Sigmoid colon (tissue), 7 donors: Measurements from ENCODE around the gene SUPT3H. TPM values are rescaled to one million over a fixed set of nuclear protein-coding genes. Genes with fewer than 3 reads are reported as not detected.

Experiments used
- DNase-seq: peaks from one replicate; pipeline ENCODE4 v3.0.0-alpha.2; 2019
- H3K27ac ChIP-seq, 4 donors: fragments of 200-600 bp; sonication (generic); one replicate each; pipeline ENCODE4 v1.5.1; 2016 to 2019; ENCODE audit warnings: mild to moderate bottlenecking in 1 of 4
- H3K27me3 ChIP-seq, 3 donors: fragments of 200-600 bp; sonication (generic); one replicate each; pipeline ENCODE4 v1.5.1; 2019; ENCODE audit warnings: mild to moderate bottlenecking in 1 of 3
- H3K36me3 ChIP-seq, 4 donors: fragments of 200-600 bp; sonication (generic); one replicate each; pipeline ENCODE4 v1.5.1; 2016 to 2019
- H3K4me1 ChIP-seq, 4 donors: fragments of 200-600 bp; sonication (generic); one replicate each; pipeline ENCODE4 v1.5.1; 2017 to 2019
- H3K4me3 ChIP-seq, 4 donors: fragments of 200-600 bp; sonication (generic); one replicate each; pipeline ENCODE4 v1.5.1; 2017 to 2019; ENCODE audit warnings: mild to moderate bottlenecking in 2 of 4, moderate library complexity in 1 of 4
- H3K9me3 ChIP-seq, 4 donors: fragments of 200-600 bp in 3 of 4; sonication (generic) in 3 of 4; one replicate each; pipeline versions ENCODE4 v1.5.1 to v1.6.1; 2013 to 2019
- EP300 ChIP-seq, 4 donors: sonication (generic); formaldehyde crosslinking; IDR thresholded peaks; one replicate each; pipeline ENCODE4 v1.6.1; 2017; ENCODE audit warnings: antibody characterized with exemption in 4 of 4
- POLR2A ChIP-seq, 2 donors: fragments of 450-650 bp; IDR thresholded peaks; one replicate each; pipeline ENCODE4 v1.6.1; 2016; ENCODE audit warnings: antibody characterized with exemption in 2 of 2, mild to moderate bottlenecking in 2 of 2, moderate library complexity in 2 of 2
- POLR2AphosphoS5 ChIP-seq, 4 donors: sonication (generic); formaldehyde crosslinking; IDR thresholded peaks; one replicate each; pipeline ENCODE4 v1.6.1; 2017; ENCODE audit warnings: antibody characterized with exemption in 4 of 4
- WGBS, 2 donors: extraction: QIAGEN DNeasy Blood & Tissue Kit; methylation state at CpG; one replicate each; pipeline ENCODE4 v1.1.7; 2013; 5-methylcytosine and 5-hydroxymethylcytosine counted together
- intact Hi-C: fragments of 100-400 bp; cut with DNase I; formaldehyde crosslinking; loops from one replicate; pipeline ENCODE4 v1.15.1; 2023
- polyA plus RNA-seq, 3 donors: library from polyadenylated mRNA; stranded (reverse); fragments of 200-250 nt; gene quantifications; one replicate each; pipeline ENCODE4 v1.2.3, GENCODE V29; 2013
- total RNA-seq, 4 donors: library from RNA; depleted of rRNA; stranded (reverse); fragments of >200 nt; gene quantifications; one replicate each; pipeline ENCODE4 v1.1.0, GENCODE V29; 2016
- TF ChIP-seq, protein P1 (sequence below), 4 experiments: fragments of 450-650 bp in 3 of 4; fragments of 200-600 bp in 1 of 4; IDR thresholded peaks; one replicate each; pipeline ENCODE4 v1.5.1; 2016 to 2019; ENCODE audit warnings: antibody characterized with exemption in 4 of 4, mild to moderate bottlenecking in 3 of 4, moderate library complexity in 2 of 4
- donor health status: healthy with polysubstance abuse.
- donor health status: Bipolar disorder and iron deficiency.
- donor health status: healthy.

The SUPT3H gene
- total and polyA plus RNA-seq, 7 donors = 1.6 to 18.2 (median 10.6) TPM

DNA sequence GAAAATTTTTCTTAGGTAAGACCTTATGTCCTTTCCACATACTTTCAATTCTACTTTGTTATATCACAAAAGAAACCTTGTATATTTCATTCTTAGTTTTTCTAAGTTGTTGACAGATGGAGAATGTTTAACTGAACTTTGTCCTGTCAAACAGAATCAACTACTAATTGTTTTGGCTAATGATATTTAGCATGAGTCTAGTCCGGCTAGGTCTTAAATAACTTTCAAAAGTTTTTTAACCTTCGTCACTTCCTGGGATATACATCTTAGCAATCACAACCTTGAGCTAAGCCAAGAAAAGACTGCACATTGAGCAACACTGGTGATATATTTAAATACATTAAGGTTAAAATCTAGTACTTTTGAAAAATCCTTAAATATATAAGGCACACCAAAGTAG is 112.5 kb downstream of the SUPT3H start:
- intact Hi-C loops = no loop called here
- Histone ChIP-seq H3K4me3 (no peak overlapping the region), H3K36me3 (no peaks in the 10 kb centered on the region), H3K4me1 (no peaks in the 10 kb centered on the region), H3K27ac (no peak overlapping the region), H3K27me3 (no peaks in the 10 kb centered on the region), H3K9me3 (no peaks in the 10 kb centered on the region)
- DNase-seq = no peak
- TF ChIP-seq, protein P1, sequence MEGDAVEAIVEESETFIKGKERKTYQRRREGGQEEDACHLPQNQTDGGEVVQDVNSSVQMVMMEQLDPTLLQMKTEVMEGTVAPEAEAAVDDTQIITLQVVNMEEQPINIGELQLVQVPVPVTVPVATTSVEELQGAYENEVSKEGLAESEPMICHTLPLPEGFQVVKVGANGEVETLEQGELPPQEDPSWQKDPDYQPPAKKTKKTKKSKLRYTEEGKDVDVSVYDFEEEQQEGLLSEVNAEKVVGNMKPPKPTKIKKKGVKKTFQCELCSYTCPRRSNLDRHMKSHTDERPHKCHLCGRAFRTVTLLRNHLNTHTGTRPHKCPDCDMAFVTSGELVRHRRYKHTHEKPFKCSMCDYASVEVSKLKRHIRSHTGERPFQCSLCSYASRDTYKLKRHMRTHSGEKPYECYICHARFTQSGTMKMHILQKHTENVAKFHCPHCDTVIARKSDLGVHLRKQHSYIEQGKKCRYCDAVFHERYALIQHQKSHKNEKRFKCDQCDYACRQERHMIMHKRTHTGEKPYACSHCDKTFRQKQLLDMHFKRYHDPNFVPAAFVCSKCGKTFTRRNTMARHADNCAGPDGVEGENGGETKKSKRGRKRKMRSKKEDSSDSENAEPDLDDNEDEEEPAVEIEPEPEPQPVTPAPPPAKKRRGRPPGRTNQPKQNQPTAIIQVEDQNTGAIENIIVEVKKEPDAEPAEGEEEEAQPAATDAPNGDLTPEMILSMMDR (IDR thresholded peaks at IDR 0.05) = no peak
- no peak for TF ChIP-seq EP300 (IDR thresholded peaks at IDR 0.05)
- TF ChIP-seq POLR2A (IDR thresholded peaks at IDR 0.05) = no peak
- no peak for TF ChIP-seq POLR2AphosphoS5 (IDR thresholded peaks at IDR 0.05)
- WGBS, 2 donors = 36 to 86% methylated on average over 2 of the region's 2 CpGs

DNA sequence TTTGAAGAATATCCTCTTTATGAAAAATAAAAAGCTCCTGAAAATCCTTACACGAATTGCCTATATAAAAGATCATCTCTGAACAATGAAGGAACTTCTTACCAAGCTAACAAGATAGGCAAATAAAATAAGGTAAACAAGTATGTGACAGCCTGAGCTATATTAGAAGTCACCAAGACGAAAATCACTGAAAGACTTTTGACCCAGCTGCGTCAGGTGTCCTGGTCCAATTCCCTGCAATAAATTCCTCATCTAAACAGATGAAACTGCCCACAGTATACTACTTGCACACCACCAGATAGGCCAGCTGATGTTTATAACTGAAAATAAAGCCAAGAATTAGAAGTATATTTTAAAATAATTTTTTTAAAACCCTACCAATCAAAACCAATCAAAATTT is 117.0 kb downstream of the SUPT3H start:
- TF ChIP-seq EP300 (IDR thresholded peaks at IDR 0.05) = no peak
- TF ChIP-seq, protein P1 (IDR thresholded peaks at IDR 0.05) = no peak
- no peak for TF ChIP-seq POLR2AphosphoS5 (IDR thresholded peaks at IDR 0.05)
- TF ChIP-seq POLR2A (IDR thresholded peaks at IDR 0.05) = no peak
- intact Hi-C loops = no loop called here
- H3K27me3 ChIP-seq = no peaks in the 10 kb centered on the region
- no peaks in the 10 kb centered on the region for H3K4me1 ChIP-seq
- WGBS, 2 donors = 21 to 68% methylated on average over 3 of the region's 3 CpGs
- no peak for DNase-seq
- no peak overlapping the region for H3K27ac ChIP-seq
- no peaks in the 10 kb centered on the region for H3K36me3 ChIP-seq
- H3K4me3 ChIP-seq = no peak overlapping the region
- no peaks in the 10 kb centered on the region for H3K9me3 ChIP-seq

DNA sequence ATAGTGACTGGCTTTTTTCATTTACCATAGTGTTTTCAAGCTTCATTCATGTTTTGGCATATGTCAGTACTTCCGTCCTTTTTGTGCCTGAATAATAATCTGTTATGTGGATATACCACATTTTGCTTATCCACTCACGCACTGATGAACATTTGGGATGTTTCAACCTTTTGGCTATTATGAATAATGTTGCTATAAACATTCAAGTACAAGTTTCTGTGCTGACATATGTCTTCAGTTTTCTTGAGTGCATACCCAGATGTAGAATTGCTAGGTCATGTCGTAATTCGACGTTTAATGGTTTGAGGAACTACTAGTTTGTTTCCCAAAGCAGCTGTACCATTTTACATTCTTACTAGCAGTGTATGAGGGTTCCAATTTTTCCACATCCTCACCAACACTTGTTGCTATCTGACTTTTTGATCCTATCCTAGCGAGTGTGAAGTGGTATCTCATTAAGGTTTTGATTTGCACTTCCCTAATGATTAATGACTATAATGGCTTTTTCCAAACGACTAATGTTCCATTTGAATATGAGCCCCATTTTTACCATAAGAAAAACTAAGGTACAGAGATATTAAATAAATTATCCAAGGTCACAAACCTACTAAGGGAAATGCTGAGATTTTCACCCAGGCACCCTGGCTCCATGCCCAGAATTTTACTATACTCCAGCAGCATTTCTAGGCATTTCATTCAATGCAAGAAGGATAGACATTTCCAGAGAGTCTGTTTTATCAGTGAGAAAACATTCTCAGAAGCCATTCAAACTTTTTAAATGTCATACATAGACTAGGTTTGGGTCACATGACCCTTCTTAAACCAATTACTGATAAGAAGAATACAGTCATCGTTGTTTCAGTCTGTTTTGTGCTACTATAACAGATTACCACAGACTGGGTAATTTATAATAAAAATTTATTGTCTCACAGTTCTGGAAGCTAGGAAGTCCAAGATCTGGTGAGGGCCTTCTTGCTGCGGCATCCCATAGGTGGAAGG is 120.7 kb downstream of the SUPT3H start:
- Histone ChIP-seq H3K36me3 (no peaks in the 10 kb centered on the region), H3K27ac (no peak overlapping the region), H3K4me1 (peaks cover 0 to 5% (median 0%) of the 10 kb centered on the region in 4 donors), H3K9me3 (no peaks in the 10 kb centered on the region), H3K4me3 (no peak overlapping the region), H3K27me3 (no peaks in the 10 kb centered on the region)
- WGBS, 2 donors = 92 to 96% methylated on average over 9 of the region's 9 CpGs
- TF ChIP-seq EP300 (IDR thresholded peaks at IDR 0.05) (no peak), POLR2A (IDR thresholded peaks at IDR 0.05) (no peak), POLR2AphosphoS5 (IDR thresholded peaks at IDR 0.05) (no peak)
- TF ChIP-seq, protein P1 (IDR thresholded peaks at IDR 0.05) = no peak
- DNase-seq = no peak
- intact Hi-C loops = no loop called here

DNA sequence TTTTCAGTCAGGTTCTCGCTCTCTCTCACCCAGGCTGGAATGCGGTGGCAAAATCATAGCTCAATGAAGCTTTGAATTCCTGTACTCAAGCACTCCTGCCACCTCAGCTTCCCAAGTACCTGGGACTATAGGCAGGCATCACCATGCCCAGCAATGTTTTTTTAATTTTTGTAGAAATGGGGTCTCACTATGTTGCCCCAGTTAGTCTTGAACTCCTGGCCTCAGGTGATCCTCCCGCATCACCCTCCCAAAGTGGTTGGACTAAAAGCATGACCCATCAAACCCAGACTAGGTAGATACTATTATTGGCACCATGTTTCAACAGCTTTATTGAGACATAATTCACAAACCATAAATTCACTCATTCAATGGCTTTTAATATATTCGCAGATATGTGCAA is 122.3 kb downstream of the SUPT3H start:
- intact Hi-C loops = no loop called here
- Histone ChIP-seq H3K27ac (no peak overlapping the region), H3K36me3 (no peaks in the 10 kb centered on the region), H3K4me1 (peaks cover 0 to 5% (median 0%) of the 10 kb centered on the region in 4 donors), H3K9me3 (no peaks in the 10 kb centered on the region), H3K27me3 (no peaks in the 10 kb centered on the region), H3K4me3 (no peak overlapping the region)
- 96 to 98% methylated on average over 4 of the region's 4 CpGs for WGBS, 2 donors
- no peak for DNase-seq
- TF ChIP-seq, protein P1 (IDR thresholded peaks at IDR 0.05) = no peak
- no peak for TF ChIP-seq EP300 (IDR thresholded peaks at IDR 0.05)
- no peak for TF ChIP-seq POLR2AphosphoS5 (IDR thresholded peaks at IDR 0.05)
- no peak for TF ChIP-seq POLR2A (IDR thresholded peaks at IDR 0.05)
